Stimulated activated naive CD4-positive, alpha-beta T cell treated with Interleukin-2 at 50 U/mL for 16 hours (primary cell): ENCODE data around the gene RAD51B.

Experiments used
- DNase-seq: peaks from one replicate; lab custom pipeline; 2025; lab: John Stamatoyannopoulos, UW

Gene RAD51B

GRCh38 chr14:68444449-68445168 is 625.0 kb downstream of the RAD51B start:
- DNase-seq = no peak

- DNase-seq = no peak
Observed at GRCh38 chr14:68446243-68447040, 626.9 kb downstream of the RAD51B start.

- DNase-seq = no peak
Observed at GRCh38 chr14:68447581-68448251, 628.1 kb downstream of the RAD51B start.

DNA sequence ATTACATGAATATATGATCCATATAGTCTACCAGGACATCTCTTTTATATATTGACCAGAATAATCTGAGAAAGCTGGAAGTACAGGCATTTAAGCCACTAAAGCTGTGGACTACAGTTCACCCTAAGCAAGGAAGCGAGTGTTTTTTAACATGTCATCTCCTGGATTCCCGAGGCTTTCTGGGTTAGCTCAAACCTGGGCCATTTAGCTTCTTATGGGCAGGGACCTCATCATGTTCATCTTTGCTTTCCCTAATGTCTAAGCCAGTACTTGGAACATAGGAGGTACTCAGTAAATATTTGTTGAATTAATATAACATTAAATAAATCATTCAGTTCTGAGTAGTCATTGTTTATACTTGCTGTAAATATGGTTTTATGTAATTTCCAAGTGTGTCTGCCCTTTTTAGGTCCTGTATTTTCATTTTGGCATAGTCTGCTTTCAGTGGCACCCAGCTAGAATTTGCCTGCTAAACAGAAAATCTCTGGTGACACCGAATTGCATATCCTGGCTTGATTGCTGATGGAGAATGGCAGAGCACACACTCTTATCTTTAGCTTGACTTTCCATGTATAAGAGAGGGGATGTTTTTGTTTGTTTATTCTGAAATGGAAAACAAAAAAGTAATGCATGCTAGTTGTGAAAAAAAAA is 628.8 kb downstream of the RAD51B start:
- no peak for DNase-seq

GRCh38 chr14:68449561-68450181 is 630.1 kb downstream of the RAD51B start:
- no peak for DNase-seq

DNA sequence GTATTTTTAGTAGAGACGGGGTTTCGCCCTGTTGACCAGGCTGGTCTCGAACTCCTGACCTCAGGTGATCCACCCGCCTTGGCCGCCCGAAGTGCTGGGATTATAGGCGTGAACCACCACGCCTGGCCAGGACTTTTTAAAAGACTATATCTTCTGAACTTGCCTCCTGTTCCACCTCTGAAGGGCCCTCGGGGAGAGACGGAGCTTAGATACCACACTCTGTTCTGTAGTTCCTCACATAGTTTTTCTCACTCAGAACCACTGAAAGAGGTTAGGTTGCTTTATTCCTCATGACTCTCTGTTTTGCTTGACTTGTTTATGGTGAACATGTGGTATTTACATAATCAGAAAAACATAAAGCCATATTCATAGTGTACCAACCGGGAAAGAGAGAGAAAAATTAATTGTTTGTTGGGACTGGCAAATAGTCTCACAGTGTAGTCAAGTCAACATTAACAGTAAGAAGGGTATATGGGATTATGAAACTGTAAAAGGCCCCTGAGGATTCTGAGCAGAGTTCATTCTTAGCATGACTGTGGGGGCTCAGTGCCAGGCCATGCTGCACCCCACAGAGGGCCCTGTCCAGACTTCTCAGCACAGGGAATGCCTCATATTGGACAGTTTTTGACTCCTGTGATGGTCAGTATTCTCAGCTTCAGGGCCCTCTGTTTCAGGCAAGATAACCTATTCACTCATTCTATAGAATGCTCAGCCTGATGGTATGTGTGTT is 631.0 kb downstream of the RAD51B start:
- DNase-seq = no peak

DNA sequence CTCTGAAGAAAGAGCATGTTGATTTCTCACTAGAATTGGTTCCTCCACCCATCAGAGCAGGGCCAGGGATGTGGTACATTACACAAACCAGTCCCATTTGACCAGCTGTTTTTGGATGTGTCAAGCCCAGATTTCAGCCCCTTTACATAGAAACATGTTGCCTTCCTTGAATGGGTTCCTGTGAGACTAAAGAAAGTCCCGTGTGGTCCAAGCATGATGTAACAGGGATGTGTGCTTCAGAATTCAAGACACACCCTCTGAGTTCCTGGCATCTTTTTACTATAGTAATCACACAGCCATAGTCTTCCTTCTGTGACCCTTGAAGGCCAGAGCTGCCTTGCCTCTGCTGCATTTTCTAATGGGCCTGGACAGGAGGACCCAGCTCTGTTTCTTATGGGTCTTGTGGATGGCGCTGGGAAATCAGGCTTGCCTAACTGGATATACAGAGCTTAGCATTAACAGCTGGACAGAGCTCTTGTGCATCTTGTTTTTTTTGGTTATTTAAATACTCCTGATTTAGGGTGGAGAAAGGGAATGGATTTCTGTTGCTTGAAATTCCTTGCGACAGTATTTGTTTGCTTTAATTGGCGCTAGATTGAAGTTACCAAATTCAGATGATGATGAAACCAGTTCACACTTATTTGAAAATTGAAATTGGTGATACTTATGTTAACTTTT is 632.3 kb downstream of the RAD51B start:
- no peak for DNase-seq

- DNase-seq = no peak
Observed at GRCh38 chr14:68458253-68458652, 638.7 kb downstream of the RAD51B start.

- no peak for DNase-seq
Observed at GRCh38 chr14:68458840-68459469, 639.4 kb downstream of the RAD51B start.

DNA sequence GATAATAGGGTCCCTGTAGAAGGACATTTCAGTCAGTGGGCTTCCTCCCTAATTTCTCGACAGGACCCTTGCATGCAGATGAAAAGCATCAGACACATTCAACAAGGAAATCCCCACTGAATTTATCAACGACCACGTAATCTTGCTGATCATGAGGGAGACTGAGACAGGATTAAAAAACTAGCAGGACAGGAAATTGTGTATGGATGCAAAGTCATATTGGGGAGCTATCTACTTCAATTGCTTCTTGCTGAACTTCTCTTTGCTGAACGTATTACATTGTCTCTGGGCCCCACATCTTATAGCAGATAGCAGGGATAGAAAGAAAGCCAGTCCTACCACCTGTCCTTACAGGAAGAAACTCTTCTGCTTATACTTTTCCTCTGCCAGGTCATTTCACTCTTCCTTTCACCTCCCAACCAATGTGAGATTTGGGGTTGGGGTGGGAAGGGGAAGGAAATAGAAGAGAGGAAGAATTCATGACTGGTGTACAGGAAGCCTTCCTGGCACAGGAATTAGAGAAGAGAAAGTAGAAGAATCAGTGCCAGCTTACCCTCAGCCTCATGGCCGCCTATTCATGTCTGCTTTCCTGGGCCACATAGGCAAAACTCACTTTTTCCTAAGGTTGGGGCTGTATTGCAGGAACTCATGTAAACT is 640.0 kb downstream of the RAD51B start:
- no peak for DNase-seq

- no peak for DNase-seq
Observed at GRCh38 chr14:68460541-68460940, 641.0 kb downstream of the RAD51B start.

GRCh38 chr14:68461086-68461485 is 641.5 kb downstream of the RAD51B start:
- DNase-seq = no peak

DNA sequence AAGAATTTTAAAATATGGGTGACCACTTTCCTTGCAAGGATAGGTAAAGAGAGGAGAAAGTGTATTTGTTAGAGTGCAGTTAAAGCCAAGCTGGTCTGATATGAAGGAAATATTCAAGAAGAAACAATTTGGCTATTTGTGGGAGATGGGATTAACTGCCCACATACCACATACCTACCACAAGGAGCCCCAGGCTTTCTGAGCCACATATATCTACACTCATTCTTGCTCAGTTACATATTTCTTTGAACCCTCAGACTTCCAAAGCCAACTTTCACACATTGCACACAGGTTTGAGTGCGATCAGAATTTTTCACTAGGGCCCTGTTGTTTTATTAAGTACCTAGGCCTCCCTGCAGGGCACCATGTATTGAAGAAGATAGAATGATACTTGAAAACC is 643.1 kb downstream of the RAD51B start:
- no peak for DNase-seq

- no peak for DNase-seq
Observed at GRCh38 chr14:68463299-68463698, 643.7 kb downstream of the RAD51B start.

DNA sequence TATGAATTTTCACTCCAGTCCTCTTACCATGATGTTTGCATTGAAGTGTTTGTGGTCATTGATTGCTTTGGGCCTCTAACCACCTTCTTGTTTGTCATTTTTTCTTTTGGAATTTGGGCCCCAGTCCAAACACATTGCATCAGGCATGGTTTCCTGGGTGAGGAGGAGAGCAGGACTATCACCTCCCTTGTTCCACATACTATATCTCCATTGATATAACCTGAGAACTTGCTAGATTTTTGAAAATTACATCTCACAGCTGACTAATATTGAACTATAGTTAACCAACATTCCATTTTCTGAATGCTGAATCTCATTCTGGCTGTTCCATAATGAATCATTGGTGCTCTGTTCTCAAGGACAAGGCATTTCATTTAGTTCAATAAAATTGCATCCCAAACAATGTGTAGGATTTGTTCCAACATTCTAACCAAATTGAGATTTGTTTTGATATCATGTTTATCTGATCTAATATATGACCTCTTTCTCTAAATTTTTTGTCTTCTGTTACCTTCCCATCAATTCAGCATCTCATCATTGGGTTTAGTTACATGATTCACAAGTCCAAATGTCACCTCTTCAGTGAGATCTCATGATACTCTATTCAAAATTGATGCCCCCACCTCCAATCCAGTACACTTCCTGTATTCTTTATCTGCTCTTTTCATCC is 644.3 kb downstream of the RAD51B start:
- no peak for DNase-seq

- DNase-seq = no peak
Observed at GRCh38 chr14:68464711-68465110, 645.1 kb downstream of the RAD51B start.

- no peak for DNase-seq
Observed at GRCh38 chr14:68466491-68466977, 647.0 kb downstream of the RAD51B start.

- DNase-seq = no peak
Observed at GRCh38 chr14:68467425-68467824, 647.8 kb downstream of the RAD51B start.
